HG02981 (cell line): ENCODE data around the gene IGFBP1.

ENCODE experiments used
- ATAC-seq: cut with Tn5 transposase; IDR thresholded peaks from one replicate; pipeline ENCODE4 v1.9.1; 2021; ENCODE audit warnings: mild to moderate bottlenecking, moderate library complexity; ENCODE audit not compliant: unreplicated experiment

IGFBP1 gene

DNA sequence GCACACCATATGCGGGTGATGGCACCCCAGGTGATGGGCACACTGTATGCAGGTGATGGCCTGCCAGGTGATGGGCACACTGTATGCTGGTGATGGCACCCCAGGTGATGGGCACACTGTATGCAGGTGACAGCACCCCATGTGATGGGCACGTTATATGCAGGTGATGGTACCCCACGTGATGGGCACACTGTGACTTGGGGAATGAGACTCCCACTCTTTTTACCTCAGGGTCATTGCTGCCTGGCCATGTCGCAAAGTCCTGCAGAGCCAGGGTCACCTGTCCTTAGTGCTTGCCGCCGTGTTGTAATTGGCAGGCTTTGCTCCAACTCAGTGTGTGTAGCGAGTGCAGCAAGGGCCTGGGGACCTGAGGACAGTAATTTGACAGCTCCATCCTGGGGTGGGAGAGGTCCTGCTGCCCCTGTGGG lies 7.8 kb upstream of the IGFBP1 start:
- ATAC-seq, result no peak

DNA sequence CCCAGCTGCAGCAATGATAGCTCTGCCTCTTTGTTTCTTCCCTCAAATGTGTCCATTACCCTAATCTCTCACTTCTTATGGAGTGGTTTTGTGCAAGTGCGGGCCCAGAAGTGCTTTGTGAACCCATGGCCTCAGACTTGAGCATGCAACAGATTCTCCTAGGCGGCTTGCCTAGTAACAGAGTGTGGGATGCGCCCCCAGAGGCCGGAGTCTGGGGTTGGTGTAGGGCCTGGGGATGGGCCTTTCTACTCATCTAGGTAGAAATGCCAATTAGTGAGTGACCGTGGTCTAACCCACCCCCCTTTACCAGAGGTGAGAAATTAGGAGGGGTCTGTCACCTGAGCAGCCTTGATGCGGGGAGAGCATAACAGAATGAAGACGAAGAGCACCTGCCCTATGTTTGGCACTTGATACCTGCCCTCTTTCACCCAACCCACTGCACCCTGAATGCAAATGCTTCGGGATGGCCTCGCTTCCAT lies 7.0 kb upstream of the IGFBP1 start:
- no peak for ATAC-seq

- ATAC-seq, result no peak
Observed at GRCh38 chr7:45881759-45882464, 6.4 kb upstream of the IGFBP1 start.

- ATAC-seq, result no peak
Observed at GRCh38 chr7:45882465-45882810, 5.8 kb upstream of the IGFBP1 start.

DNA sequence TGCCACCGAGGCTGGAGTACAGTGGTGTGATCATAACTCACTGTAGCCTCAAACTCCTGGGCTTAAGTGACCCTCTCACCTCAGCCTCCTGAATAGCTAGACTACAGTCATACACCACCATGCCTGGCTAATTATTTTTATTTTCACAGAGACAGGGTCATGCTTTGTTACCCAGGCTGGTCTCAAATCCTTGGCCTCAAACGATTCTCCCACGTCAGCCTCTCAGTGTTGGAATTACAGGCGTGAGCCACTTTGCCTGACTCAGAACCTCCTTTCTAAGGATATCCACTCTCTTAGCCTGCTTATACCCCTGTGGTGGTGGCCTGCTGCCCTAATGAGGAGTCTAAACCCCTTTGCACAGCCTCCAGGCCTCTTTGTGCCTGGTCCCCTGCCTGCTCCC lies 4.2 kb upstream of the IGFBP1 start:
- ATAC-seq, result no peak

DNA sequence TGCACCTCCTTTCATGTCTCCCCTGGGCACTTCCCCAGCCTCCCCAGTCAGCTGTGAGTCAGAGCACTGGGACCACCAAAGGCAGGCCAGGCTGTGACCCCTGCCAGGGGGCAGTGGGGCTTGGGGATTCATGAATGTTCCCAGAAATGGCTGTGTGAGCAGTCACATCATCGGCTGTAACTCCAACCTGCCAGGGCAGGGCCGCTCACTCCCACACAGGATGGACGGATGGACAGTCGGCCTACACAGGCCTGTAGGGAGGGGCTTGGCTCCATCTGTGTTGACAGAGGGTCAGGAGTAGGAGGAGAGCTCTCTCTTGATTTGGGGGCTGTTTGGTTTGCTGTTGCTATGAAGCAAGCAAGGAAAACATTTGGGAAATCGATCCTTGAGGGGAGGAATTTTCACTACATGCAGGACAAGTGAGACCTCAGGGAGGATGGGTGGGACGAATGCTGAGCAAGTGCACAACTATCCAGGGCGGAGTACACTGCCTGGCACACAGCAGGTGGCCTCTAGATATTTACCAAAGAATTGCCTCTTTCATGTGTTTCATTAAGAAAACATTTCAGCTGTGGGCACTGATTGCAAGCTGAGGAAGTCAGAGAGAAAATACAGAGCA lies 2.9 kb upstream of the IGFBP1 start:
- ATAC-seq, result no peak

GRCh38 chr7:45886931-45887667 lies 1.2 kb upstream of the IGFBP1 start:
- no peak for ATAC-seq

GRCh38 chr7:45888993-45889366 lies 692 bp downstream of the IGFBP1 start:
- no peak for ATAC-seq

DNA sequence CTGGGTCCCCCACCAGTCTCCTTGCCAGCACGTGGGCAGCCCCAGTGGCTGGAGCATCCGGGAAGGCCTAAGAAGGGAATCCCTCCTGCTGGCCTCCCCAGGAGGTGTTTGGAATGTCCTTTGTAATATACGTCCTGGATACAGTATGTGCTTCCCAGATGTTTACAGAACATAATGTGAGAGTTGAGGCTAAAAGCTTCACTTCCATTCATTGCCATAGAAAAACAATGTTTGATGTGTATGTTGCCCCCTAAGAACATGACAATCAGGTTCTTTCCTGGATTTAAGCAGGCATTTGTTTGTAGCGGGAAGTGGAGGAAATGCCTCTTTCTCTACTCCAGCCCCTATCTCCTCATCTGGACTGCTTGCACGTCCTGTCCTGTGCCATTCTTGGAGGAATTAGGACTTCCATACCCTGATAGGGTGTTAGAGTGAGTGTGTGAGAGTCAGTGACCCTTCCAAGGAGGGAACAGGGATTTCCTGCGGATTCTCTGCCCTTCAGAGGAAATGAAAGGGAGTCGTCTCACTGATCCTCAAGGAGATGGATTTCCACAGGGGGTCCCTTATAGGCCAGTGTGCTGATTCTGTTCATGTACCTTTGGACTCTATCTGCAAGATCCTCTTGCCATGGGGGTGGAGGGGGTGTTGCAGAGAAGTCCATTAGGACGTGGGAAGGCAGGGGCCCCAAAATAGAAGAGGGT lies 1.2 kb downstream of the IGFBP1 start:
- ATAC-seq, result no peak

DNA sequence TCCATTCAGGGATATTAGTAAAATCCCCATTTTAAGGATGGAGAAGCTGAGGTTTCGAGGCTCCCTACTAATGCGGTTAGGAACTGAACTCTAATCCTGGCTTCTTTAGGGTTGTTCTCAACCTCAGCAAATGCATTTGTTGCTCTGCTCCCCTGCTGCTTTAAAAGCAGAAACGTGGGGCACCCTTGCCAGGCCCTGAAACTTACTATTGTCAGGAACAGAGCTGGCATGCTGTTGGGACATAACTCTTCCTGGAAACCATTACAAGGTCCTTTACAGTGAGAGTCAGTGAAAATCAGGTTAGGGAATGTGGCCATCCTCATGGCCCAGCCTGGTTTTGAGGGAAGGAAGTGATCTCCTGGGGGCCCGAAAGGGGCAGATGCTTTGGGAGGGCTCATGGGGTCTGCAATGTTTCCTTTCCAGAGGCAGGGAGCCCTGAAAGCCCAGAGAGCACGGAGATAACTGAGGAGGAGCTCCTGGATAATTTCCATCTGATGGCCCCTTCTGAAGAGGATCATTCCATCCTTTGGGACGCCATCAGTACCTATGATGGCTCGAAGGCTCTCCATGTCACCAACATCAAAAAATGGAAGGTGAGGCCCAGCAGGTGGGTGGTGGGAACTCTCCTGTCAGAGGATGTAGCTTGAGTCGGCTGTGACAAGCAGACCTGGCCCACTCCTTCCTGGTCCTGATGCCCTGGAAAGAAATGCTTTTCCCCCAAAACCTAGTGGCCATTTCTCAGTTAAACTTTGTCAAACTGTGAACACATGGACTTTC lies 2.0 kb downstream of the IGFBP1 start:
- ATAC-seq, result no peak

DNA sequence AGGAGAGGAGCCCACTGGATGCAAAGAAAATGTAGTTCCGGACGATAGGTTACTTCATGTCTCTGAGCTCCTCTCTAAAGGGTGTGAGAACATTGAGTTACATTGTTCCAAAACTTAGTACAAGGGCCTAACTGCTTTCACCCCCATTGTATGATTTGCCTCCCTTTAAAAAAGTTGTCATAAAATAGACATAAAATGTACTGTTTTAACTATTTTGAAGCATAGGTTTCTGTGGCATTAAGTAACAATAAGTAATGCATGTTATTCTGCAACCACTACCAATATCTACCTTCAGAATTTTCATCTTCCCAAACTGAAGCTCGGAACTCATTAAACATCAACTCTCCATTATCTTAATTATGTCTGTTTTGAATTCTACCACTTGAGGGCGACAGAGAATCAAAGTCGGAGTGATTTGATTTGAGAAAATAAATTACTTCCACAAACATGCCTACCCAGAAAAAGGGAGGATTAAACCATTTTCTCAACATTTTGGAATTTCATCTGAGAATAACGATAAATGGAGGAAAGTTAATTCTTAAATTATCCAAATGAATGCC lies 2.7 kb downstream of the IGFBP1 start:
- no peak for ATAC-seq

- no peak for ATAC-seq
Observed at GRCh38 chr7:45891462-45892402, 3.4 kb downstream of the IGFBP1 start.

DNA sequence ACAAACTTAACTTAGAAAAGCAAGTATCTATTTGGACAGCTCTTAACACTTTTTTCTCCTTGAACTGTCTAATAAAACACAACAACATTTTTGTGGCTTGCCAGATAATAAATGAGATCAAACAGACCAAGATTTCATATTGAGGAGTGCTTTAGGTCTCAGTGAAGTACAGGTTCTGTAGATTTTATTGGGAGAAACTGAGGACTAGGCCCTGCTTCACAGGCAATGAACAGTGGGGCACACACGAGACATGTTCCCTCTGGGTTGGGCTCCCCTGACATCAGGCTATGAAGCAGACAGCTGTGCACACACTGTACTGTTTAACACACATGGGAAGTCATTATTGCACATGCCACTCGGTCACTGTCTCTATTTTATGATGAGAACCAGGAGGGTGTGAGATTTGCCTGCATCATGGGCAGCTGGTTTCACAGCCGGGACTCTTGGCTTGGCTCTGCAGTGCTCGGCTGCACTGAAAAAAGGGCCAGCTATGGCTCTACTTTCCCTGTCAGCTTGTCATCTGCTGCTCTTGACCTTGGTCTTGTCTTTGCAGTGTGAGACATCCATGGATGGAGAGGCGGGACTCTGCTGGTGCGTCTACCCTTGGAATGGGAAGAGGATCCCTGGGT lies 4.2 kb downstream of the IGFBP1 start:
- ATAC-seq, result no peak

GRCh38 chr7:45893374-45893995 lies 5.2 kb downstream of the IGFBP1 start:
- ATAC-seq, result no peak

GRCh38 chr7:45893996-45894664 lies 5.8 kb downstream of the IGFBP1 start:
- ATAC-seq, result no peak

DNA sequence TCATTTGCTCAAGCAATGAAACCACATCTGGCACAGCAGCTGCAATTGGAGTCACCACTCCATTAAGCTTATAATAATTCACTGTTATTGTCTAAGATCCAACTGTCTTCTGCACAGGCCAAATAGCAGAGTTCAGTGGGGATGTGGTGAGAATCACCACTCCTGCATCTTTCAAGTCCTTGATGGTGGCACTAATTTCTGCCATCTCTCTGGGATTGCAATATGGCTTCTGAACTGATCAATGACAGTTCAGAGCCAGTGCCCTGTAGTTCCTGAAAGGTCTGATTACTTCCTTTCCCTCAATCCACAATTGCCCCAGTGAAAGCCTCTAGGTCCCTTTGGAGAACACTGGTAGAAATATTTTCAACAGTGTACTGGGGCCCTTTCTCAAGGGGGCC lies 6.4 kb downstream of the IGFBP1 start:
- ATAC-seq, result no peak

GRCh38 chr7:45897042-45897690 lies 8.9 kb downstream of the IGFBP1 start:
- ATAC-seq, result no peak
